GOT3 (cell line): ENCODE measurements around the gene ACVR1.

Experiments
- DNase-seq: peaks from one replicate; lab custom pipeline; 2025; ENCODE audit warnings: mixed read lengths; lab: John Stamatoyannopoulos, UW

ACVR1 gene

GRCh38 chr2:157789933-157790511 is 86.1 kb downstream of the ACVR1 start:
- no peak for DNase-seq

- no peak for DNase-seq
These were observed 86.9 kb downstream of the ACVR1 start for GRCh38 chr2:157789256-157789655.

- DNase-seq: no peak
These were observed 87.9 kb downstream of the ACVR1 start for GRCh38 chr2:157788201-157788600.

GRCh38 chr2:157787364-157787938 is 88.7 kb downstream of the ACVR1 start:
- DNase-seq: no peak

- no peak for DNase-seq
These were observed 89.3 kb downstream of the ACVR1 start for GRCh38 chr2:157786663-157787363.

GRCh38 chr2:157785866-157786662 is 90.1 kb downstream of the ACVR1 start:
- DNase-seq: no peak

- no peak for DNase-seq
These were observed 90.9 kb downstream of the ACVR1 start for GRCh38 chr2:157785200-157785599.

- DNase-seq: no peak
These were observed 91.3 kb downstream of the ACVR1 start for GRCh38 chr2:157784823-157785175.

- no peak for DNase-seq
These were observed 91.8 kb downstream of the ACVR1 start for GRCh38 chr2:157784169-157784822.

- DNase-seq: no peak
These were observed 92.9 kb downstream of the ACVR1 start for GRCh38 chr2:157783245-157783644.

- no peak for DNase-seq
These were observed 93.9 kb downstream of the ACVR1 start for GRCh38 chr2:157782057-157782845.

- no peak for DNase-seq
These were observed 95.9 kb downstream of the ACVR1 start for GRCh38 chr2:157780211-157780610.

GRCh38 chr2:157779794-157780193 is 96.3 kb downstream of the ACVR1 start:
- DNase-seq: no peak

- DNase-seq: no peak
These were observed 98.7 kb downstream of the ACVR1 start for GRCh38 chr2:157777427-157777826.

- no peak for DNase-seq
These were observed 104.9 kb downstream of the ACVR1 start for GRCh38 chr2:157771234-157771633.

GRCh38 chr2:157769856-157770255 is 106.3 kb downstream of the ACVR1 start:
- DNase-seq: no peak

- DNase-seq: no peak
These were observed 111.7 kb downstream of the ACVR1 start for GRCh38 chr2:157764386-157764785.

GRCh38 chr2:157761520-157761919 is 114.6 kb downstream of the ACVR1 start:
- DNase-seq: no peak

GRCh38 chr2:157760949-157761348 is 115.2 kb downstream of the ACVR1 start:
- DNase-seq: no peak

GRCh38 chr2:157759855-157760254 is 116.3 kb downstream of the ACVR1 start:
- DNase-seq: no peak

- no peak for DNase-seq
These were observed 117.5 kb downstream of the ACVR1 start for GRCh38 chr2:157758586-157758985.
